Activated gamma-delta T cell (primary cell): ENCODE measurements around the gene NOL12.
"Not testable (repeated sequence)": the region's sequence is repeated elsewhere in the genome, so short reads cannot be mapped to it uniquely, and the experiment has no call there.

Source experiments
- DNase-seq: peaks from one replicate; lab custom pipeline; 2025; lab: John Stamatoyannopoulos, UW
- total RNA-seq, 2 donors: gene quantifications; one replicate each; lab custom pipeline; 2026; lab: John Stamatoyannopoulos, UW

The NOL12 gene
- total RNA-seq = 7.5 to 9.1 reads per million in 2 donors

- DNase-seq = peak; percentile 30
Measured at GRCh38 chr22:37686002-37686982, at the start of gene NOL12. Gene NOL12, plus strand, starts transcription at chr22:37686343. Its CDS starts 50 bp downstream, at chr22:37686393.

- no peak for DNase-seq
Measured at GRCh38 chr22:37636949-37637273, 49.2 kb upstream of the NOL12 start.

GRCh38 chr22:37638391-37639069, 47.6 kb upstream of the NOL12 start:
- DNase-seq = no peak

GRCh38 chr22:37639070-37639760, 46.9 kb upstream of the NOL12 start, which contains the start of gene SH3BP1:
Gene SH3BP1, plus strand, starts transcription at chr22:37639669. Its CDS starts 119 bp downstream, at chr22:37639788.
- peak; percentile 50 for DNase-seq

- DNase-seq = no peak
Measured at GRCh38 chr22:37639771-37640590, 46.2 kb upstream of the NOL12 start.

GRCh38 chr22:37640591-37641560, 45.3 kb upstream of the NOL12 start:
- no peak for DNase-seq

- DNase-seq = no peak
Measured at GRCh38 chr22:37641561-37641949, 44.6 kb upstream of the NOL12 start.

GRCh38 chr22:37643225-37643847, 42.8 kb upstream of the NOL12 start:
- no peak for DNase-seq

GRCh38 chr22:37647317-37647716, 38.8 kb upstream of the NOL12 start:
- no peak for DNase-seq

- no peak for DNase-seq
Measured at GRCh38 chr22:37647928-37648327, 38.2 kb upstream of the NOL12 start.

- DNase-seq = no peak
Measured at GRCh38 chr22:37650463-37651136, 35.5 kb upstream of the NOL12 start.

- DNase-seq = no peak
Measured at GRCh38 chr22:37654563-37655251, 31.4 kb upstream of the NOL12 start.

- DNase-seq = no peak
Measured at GRCh38 chr22:37655252-37655563, 30.9 kb upstream of the NOL12 start.

- DNase-seq = not testable (repeated sequence)
Measured at GRCh38 chr22:37656583-37656982, 29.6 kb upstream of the NOL12 start.

GRCh38 chr22:37657590-37658132, 28.5 kb upstream of the NOL12 start:
- no peak for DNase-seq

GRCh38 chr22:37658133-37659065, 27.7 kb upstream of the NOL12 start, which contains the start of gene PDXP:
Gene PDXP, plus strand, starts transcription at chr22:37658723. Its CDS starts 60 bp downstream, at chr22:37658783.
- DNase-seq = peak; percentile 95
